ENCODE data around the gene C19orf25.
"Not testable (repeated sequence)": the region's sequence is repeated elsewhere in the genome, so short reads cannot be mapped to it uniquely, and the experiment has no call there.

Gene C19orf25

DNA sequence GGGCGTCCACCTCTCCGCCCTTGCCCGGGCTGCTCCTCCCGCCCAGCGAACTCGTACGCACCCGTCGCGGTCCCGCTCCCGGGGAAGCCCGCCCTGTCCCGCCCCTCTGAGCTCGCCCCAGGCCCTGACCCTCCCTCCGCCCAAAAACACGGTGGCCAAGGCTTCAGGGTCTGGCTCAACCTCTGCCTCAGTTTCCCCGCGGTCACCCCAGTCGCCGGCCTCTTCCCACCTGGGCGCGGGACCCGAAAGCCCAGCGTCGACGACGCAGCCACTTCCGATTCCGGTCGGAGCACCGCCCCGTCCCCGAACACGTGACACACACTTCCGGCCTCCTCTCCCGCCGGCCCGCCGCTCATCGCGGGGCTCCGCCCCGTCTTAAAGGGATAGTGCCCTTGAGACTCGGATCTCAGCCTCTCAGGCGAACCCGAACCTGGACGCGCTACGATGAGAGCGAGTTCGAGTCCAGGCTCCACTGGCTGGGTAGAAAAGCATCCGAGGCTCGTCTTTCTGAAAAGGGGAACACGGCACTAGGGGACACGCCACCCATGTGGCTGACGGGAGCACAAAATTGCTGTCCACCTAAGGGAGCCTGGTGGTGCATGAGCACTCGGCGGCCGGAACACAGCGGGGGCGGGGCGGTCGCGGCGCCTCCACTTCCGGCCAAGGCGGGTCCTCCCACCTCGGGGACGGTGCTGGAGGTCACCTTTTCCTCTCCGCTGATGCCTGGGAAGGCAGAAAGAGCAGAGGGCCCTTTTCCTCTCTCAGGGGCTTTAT, at the start of gene C19orf25:
TSS of gene C19orf25 (minus strand) at position 282 of the 774 bp plus-strand sequence. CDS start 312 bp downstream, outside the sequence.
- no peak for DNase-seq (ENCODE audit: low read depth, low spot score)

DNA sequence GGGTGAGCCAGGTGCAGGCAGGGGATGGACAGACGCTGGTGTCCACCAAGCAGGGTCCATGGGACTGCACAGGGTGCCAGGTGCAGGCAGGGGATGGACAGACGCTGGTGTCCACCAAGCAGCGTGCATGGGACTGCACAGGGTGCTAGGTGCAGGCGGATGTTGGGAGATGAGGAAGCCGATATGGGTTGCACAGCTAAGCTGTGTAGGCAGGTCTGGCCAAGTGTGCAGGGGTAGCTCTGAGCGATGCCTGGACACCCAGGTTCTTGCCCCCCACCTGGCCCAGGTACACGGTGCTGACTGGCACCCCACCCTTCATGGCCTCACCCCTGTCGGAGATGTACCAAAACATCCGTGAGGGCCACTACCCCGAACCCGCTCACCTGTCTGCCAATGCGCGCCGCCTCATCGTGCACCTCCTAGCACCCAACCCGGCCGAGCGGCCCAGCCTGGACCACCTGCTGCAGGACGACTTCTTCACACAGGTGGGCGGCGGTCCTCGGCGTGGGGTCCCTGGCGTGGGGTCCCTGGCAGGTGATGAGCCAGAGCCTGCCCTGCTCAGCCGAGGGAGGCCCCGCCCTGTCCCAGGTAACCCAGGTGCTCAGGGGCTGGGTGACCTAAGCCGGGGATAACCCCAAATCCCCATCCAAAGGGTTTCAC, 48.8 kb upstream of the C19orf25 start:
- no peak for DNase-seq (ENCODE audit: low read depth, low spot score)

GRCh38 chr19:1526979-1527649, 48.1 kb upstream of the C19orf25 start:
- DNase-seq (ENCODE audit: low read depth, low spot score) = no peak

GRCh38 chr19:1526066-1526778, 47.2 kb upstream of the C19orf25 start:
- DNase-seq (ENCODE audit: low read depth, low spot score) = no peak

DNA sequence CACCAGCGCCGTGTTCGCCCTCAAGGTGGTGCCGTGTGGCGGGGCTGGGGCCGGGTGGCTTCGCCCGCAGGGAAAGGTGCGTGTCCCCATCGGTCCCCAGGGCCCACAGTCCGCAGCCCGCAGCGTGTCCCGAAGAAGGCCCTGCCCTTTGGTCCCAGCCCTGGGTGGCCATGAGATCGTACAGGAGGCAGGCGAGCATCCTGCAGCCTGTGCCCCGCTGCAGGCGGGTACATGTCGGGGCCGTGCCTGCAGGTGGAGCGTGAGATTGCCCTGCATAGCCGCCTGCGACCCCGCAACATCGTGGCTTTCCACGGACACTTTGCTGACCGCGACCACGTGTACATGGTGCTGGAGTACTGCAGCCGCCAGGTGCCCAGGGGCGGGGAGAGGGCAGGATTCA, 46.3 kb upstream of the C19orf25 start:
- no peak for DNase-seq (ENCODE audit: low read depth, low spot score)

GRCh38 chr19:1524972-1525325, 45.9 kb upstream of the C19orf25 start:
- no peak for DNase-seq (ENCODE audit: low read depth, low spot score)

GRCh38 chr19:1524287-1524971, 45.4 kb upstream of the C19orf25 start:
- DNase-seq (ENCODE audit: low read depth, low spot score) = no peak

DNA sequence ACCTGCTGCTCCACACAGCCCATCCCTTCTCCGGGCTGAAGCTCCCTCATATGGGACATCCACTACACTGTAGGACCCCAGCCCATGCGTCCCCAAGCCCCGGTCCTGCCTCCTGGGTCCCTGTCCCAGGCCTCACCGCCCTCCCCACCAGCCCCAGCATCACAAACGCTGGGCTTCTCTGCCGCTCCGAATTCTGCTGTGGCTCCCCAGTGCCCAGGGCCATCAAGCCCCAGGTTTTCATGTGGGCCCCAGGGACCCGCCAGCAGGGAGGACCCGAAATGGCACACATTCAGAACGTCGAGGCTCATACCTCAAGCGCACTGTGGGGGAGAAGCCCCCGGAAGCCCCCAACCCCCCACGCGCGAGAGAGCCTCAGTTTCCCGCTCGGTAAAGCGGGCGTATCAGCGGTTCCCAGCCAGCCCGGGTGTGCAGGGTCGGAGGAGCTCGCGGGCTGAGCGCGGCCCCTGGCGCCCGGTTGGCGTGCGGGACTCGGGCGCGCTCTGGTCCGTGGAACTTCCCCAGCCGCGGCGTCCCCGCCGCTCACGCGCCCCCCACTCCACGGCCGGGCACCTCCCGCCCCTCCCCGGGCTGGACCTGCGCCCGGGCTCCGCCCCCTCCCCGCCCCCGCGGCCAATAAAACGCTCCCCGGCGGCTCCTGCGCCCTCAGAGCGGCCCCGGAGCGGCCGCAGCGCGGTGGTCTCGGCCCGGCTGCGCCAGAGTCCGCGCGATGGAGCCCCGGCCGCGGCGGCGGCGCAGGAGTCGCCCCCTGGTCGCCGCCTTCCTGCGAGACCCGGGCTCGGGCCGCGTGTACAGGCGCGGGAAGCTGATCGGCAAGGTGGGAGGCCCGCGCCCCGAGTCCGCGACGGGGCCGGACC, 44.6 kb upstream of the C19orf25 start, which contains the start of gene PLK5:
TSS of gene PLK5 (plus strand) at position 666 of the 875 bp plus-strand sequence. CDS start 2,920 bp downstream, outside the sequence.
- DNase-seq (ENCODE audit: low read depth, low spot score) = no peak

DNA sequence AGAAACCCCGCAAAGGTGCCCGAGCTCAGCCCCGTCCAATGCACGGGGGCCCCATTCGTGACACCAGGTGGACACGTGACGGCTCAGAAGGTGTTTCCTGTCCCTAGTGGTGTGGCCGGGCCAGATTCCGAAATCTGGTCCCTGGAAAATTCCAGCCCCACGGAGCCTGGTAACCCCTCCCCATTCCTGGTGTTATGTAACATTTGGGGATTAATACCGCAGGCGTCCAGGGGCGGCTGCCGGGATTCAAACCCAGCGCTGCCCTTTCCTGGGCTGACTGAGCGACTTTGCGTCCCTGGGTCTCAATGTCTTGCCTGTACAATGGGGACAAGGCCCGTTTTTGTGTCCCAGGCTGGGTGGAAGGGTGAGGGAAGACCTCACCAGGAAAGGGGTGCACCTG, 43.8 kb upstream of the C19orf25 start:
- DNase-seq (ENCODE audit: low read depth, low spot score) = no peak

GRCh38 chr19:1522061-1522460, 43.0 kb upstream of the C19orf25 start:
- DNase-seq (ENCODE audit: low read depth, low spot score) = no peak

GRCh38 chr19:1521636-1522035, 42.6 kb upstream of the C19orf25 start:
- DNase-seq (ENCODE audit: low read depth, low spot score) = no peak

GRCh38 chr19:1520203-1520780, 41.3 kb upstream of the C19orf25 start:
- DNase-seq (ENCODE audit: low read depth, low spot score) = no peak

DNA sequence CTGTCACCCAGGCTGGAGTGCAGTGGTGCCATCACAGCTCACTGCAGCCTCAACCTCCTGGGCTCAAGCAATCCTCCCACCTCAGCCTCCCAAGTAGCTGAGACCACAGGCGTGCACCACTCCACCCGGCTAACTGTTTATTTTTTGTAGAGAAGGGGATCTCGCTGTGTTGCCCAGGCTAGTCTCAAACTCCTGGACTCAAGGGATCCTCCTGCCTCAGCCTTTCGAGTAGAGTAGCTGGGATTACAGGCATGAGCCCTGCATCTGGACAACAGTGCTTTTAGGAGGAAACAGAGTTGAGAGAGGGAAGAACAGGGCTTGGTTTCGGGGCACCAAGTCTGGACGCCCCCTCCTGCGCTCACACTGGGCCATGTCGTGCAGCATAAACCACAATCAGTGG, 40.8 kb upstream of the C19orf25 start:
- not testable (repeated sequence) for DNase-seq (ENCODE audit: low read depth, low spot score)

DNA sequence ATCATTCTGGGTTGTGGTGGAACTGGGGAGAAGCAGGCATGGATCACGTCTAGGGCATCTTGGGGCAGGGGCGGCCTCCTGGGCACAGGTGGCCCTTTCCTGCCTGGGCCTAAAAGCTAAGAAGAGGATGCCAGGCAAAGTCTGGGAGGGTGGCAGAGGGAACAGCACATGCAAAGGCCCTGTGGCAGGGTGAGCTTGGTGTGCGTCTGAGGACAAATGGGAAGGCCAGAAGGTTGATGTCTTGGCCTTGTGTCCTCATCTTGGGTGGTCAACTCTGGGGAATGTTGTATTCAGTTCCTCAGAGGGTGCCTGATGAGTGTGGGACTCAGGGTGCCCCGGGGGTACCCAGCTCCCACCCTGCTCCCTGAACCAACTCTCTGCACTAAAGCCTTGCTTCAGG, 39.5 kb upstream of the C19orf25 start:
- no peak for DNase-seq (ENCODE audit: low read depth, low spot score)

GRCh38 chr19:1516395-1516753, 37.4 kb upstream of the C19orf25 start:
- no peak for DNase-seq (ENCODE audit: low read depth, low spot score)

DNA sequence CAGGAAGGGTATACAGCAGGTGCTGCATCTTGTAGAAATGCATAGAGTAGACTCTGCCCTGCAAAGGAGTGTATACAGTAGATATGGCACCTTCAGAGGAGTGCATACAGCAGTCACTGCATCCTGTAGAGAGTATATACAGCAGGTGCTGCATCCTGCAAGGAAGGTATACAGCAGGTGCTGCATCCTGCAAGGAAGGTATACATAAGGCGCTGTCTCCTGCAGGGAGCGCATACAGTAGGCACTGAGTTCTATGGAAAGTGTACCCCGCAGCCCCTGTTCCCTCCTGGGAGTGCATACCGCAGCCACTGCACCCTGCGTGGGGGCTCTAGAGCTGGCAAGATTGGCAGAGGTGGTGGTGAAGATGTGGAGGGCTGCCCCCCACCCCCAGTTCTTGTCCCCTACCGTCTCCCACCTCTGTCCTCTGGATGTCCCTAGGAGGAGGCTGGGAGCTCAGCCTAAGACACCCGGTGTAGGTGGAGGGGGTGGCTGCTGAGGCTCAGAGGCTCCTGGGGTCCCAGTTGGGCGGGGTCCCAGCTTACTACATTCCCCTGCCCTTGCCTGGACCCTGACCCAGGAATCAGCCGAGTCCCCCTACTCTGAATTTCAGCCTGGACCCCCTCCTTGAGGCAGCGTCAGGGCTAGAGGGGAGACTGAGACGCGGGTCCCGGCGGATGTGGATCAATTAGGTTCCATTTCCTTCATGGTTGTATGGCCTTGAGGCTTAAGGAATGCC, 36.1 kb upstream of the C19orf25 start:
- no peak for DNase-seq (ENCODE audit: low read depth, low spot score)

DNA sequence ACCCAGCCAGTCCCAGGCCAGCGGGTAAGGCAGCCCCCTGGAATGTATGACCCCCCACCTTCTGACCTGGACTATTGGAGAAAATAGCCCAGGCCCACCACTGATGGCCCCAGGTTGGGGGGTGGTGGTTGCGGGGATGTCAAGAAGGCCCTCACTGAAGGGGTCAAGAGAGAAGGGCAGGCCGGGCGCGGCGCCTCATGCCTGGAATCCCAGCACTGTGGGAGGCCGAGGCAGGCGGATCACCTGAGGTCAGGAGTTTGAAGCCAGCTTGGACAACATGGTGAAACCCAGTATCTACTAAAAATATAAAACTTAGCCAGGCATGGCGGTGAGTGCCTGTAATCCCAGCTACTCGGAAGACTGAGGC, 35.3 kb upstream of the C19orf25 start:
- no peak for DNase-seq (ENCODE audit: low read depth, low spot score)

- no peak for DNase-seq (ENCODE audit: low read depth, low spot score)
Observed at GRCh38 chr19:1513499-1514294, 34.7 kb upstream of the C19orf25 start.
